GM12878 (cell line): ENCODE measurements around the gene NARF. TPM values are rescaled to one million over a fixed set of nuclear protein-coding genes. Genes with fewer than 3 reads are reported as not detected.

Experiments used
- ASH2L ChIP-seq: fragments of 300-600, 200-600 bp; sonication (generic); IDR thresholded peaks from 2 replicates; pipeline ENCODE4 v1.6.1; 2017; ENCODE audit warnings: low read depth, mild to moderate bottlenecking, borderline replicate concordance
- CHD2 ChIP-seq: IDR thresholded peaks from 2 replicates; pipeline ENCODE4 v1.6.1; 2011; ENCODE audit warnings: low read depth, low read length, improper control_type of control experiment, borderline replicate concordance
- CREB1 ChIP-seq: IDR thresholded peaks from 2 replicates; pipeline ENCODE4 v1.6.1; 2012; ENCODE audit warnings: low read depth, mild to moderate bottlenecking, inconsistent platforms
- E4F1 ChIP-seq: fragments of 450-650 bp; IDR thresholded peaks from 2 replicates; pipeline ENCODE4 v1.6.1; 2018; ENCODE audit warnings: borderline replicate concordance, mild to moderate bottlenecking; ENCODE audit not compliant: partially characterized antibody
- EP300 ChIP-seq, 2 experiments: fragments of 150-350 bp in 1 of 2; IDR thresholded peaks; 2 replicates each; pipeline ENCODE4 v1.6.1; 2011 to 2012; ENCODE audit warnings: low read depth in 2 of 2, low read length in 2 of 2, borderline replicate concordance in 1 of 2, improper control_type of control experiment in 1 of 2, inconsistent platforms in 1 of 2; ENCODE audit not compliant: control insufficient read depth in 1 of 2
- GABPA ChIP-seq: IDR thresholded peaks from 2 replicates; pipeline ENCODE4 v1.6.1; 2014; ENCODE audit warnings: antibody characterized with exemption, low read depth, mild to moderate bottlenecking, inconsistent platforms
- IRF3 ChIP-seq: fragments of 450-650 bp; IDR thresholded peaks from 2 replicates; pipeline ENCODE4 v1.6.1; 2014; ENCODE audit warnings: mild to moderate bottlenecking
- MYB ChIP-seq: fragments of 150-350 bp; IDR thresholded peaks from 2 replicates; pipeline ENCODE4 v1.6.1; 2014; ENCODE audit warnings: mild to moderate bottlenecking, low read depth, low read length, borderline replicate concordance
- NBN ChIP-seq: fragments of 450-650 bp; IDR thresholded peaks from 2 replicates; pipeline ENCODE4 v1.6.1; 2016
- NR2C2 ChIP-seq: IDR thresholded peaks from 2 replicates; pipeline ENCODE4 v1.6.1; 2011; ENCODE audit warnings: borderline replicate concordance, low read depth; ENCODE audit not compliant: control insufficient read depth, insufficient read length
- PKNOX1 ChIP-seq: fragments of 450-650 bp; IDR thresholded peaks from 2 replicates; pipeline ENCODE4 v1.6.1; 2016; ENCODE audit warnings: mild to moderate bottlenecking
- RUNX3 ChIP-seq: IDR thresholded peaks from 2 replicates; pipeline ENCODE4 v1.6.1; 2012; ENCODE audit warnings: low read length, inconsistent platforms
- SKIL ChIP-seq: fragments of 450-650 bp; IDR thresholded peaks from 2 replicates; pipeline ENCODE4 v1.6.1; 2017; ENCODE audit warnings: mild to moderate bottlenecking, low read depth, inconsistent platforms; ENCODE audit not compliant: poor library complexity, severe bottlenecking
- SMAD1 ChIP-seq: fragments of 450-650 bp; IDR thresholded peaks from 2 replicates; pipeline ENCODE4 v1.6.1; 2018; ENCODE audit warnings: mild to moderate bottlenecking, low read depth; ENCODE audit not compliant: partially characterized antibody
- SREBF1 ChIP-seq: IDR thresholded peaks from 2 replicates; pipeline ENCODE4 v1.6.1; 2012; ENCODE audit warnings: mild to moderate bottlenecking, low read length
- TCF12 ChIP-seq: IDR thresholded peaks from 2 replicates; pipeline ENCODE4 v1.6.1; 2011; ENCODE audit warnings: low read depth, mild to moderate bottlenecking, low read length
- WRNIP1 ChIP-seq: IDR thresholded peaks from 2 replicates; pipeline ENCODE4 v1.6.1; 2011; ENCODE audit warnings: low read depth, low read length, improper control_type of control experiment, borderline replicate concordance
- YBX1 ChIP-seq: fragments of 450-650 bp; IDR thresholded peaks from 2 replicates; pipeline ENCODE4 v1.6.1; 2016; ENCODE audit warnings: antibody characterized with exemption
- polyA plus RNA-seq, 11 experiments: library from polyadenylated mRNA; depleted of rRNA in 4 of 11; unstranded in 6 of 11; stranded (reverse) in 5 of 11; fragments of >200 nt; fragmentation: Nextera tagmentation in 4 of 11; fragmentation: Illumina TruSeq in 1 of 11; extraction: Ambion mirVana in 4 of 11; extraction: Trizol in 1 of 11; gene quantifications; 1 replicate in 1 of 11; 2 replicates in 10 of 11; pipeline versions ENCODE4 v1.2.1 to v1.2.3, GENCODE V29; 2011 to 2016; ENCODE audit warnings: inconsistent platforms in 2 of 11, missing spikeins in 2 of 11, low read depth in 1 of 11
- total RNA-seq, 4 experiments: library from RNA; depleted of rRNA in 3 of 4; stranded (reverse); fragments of >200 nt in 3 of 4; fragmentation: Illumina TruSeq in 1 of 4; extraction: Trizol in 1 of 4; gene quantifications; 2 replicates each; pipeline versions ENCODE4 v1.2.1 to v1.2.3, GENCODE V29; 2013 to 2021
- TF ChIP-seq, protein P1 (sequence below): fragments of 450-650 bp; IDR thresholded peaks from 2 replicates; pipeline ENCODE4 v1.6.1; 2018; ENCODE audit warnings: mild to moderate bottlenecking, low read depth, moderate library complexity; ENCODE audit not compliant: partially characterized antibody

NARF gene
- total and polyA plus RNA-seq, 10 of the 15 experiments (the other 5 are each of a cell fraction or from before 2014, with no cell fraction given), result 16.7 to 126 (median 47.5) TPM

- TF ChIP-seq EP300 (IDR thresholded peaks at IDR 0.05; ENCODE audit: borderline replicate concordance in 1 of 2, control insufficient read depth in 1 of 2, low read depth in 2 of 2, low read length in 2 of 2), result no peak; a peak in 1 of 4 replicates
- TF ChIP-seq NBN, result no peak
- TF ChIP-seq WRNIP1, result no peak
- no peak for TF ChIP-seq SREBF1
- peak; percentile 4 for TF ChIP-seq RUNX3
- no peak for TF ChIP-seq GABPA
- no peak for TF ChIP-seq SKIL
- peak; percentile 70 for TF ChIP-seq TCF12
- TF ChIP-seq CREB1, result peak; percentile 56; the same call in 1 of the 2 replicates
- TF ChIP-seq IRF3, result peak; percentile 60; the same call in 1 of the 2 replicates
- TF ChIP-seq NR2C2, result peak; percentile 95
- peak; percentile 78; the same call in 1 of the 2 replicates for TF ChIP-seq CHD2
- no peak for TF ChIP-seq MYB
- no peak for TF ChIP-seq SMAD1
- no peak for TF ChIP-seq PKNOX1
- TF ChIP-seq ASH2L, result no peak
- TF ChIP-seq E4F1, result no peak
- TF ChIP-seq, protein P1, sequence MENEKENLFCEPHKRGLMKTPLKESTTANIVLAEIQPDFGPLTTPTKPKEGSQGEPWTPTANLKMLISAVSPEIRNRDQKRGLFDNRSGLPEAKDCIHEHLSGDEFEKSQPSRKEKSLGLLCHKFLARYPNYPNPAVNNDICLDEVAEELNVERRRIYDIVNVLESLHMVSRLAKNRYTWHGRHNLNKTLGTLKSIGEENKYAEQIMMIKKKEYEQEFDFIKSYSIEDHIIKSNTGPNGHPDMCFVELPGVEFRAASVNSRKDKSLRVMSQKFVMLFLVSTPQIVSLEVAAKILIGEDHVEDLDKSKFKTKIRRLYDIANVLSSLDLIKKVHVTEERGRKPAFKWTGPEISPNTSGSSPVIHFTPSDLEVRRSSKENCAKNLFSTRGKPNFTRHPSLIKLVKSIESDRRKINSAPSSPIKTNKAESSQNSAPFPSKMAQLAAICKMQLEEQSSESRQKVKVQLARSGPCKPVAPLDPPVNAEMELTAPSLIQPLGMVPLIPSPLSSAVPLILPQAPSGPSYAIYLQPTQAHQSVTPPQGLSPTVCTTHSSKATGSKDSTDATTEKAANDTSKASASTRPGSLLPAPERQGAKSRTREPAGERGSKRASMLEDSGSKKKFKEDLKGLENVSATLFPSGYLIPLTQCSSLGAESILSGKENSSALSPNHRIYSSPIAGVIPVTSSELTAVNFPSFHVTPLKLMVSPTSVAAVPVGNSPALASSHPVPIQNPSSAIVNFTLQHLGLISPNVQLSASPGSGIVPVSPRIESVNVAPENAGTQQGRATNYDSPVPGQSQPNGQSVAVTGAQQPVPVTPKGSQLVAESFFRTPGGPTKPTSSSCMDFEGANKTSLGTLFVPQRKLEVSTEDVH, result no peak
- no peak for TF ChIP-seq YBX1
These were observed 40.2 kb upstream of the NARF start, which contains the start of the genes HEXD and OGFOD3 (continued) for GRCh38 chr17:82418001-82418986.
